ENCODE data around the gene ABCA12. TPM values are rescaled to one million over a fixed set of nuclear protein-coding genes. Genes with fewer than 3 reads are reported as not detected.

ABCA12 gene
- total and polyA plus RNA-seq, 8 donors: 0.03 TPM; not detected in 5

DNA sequence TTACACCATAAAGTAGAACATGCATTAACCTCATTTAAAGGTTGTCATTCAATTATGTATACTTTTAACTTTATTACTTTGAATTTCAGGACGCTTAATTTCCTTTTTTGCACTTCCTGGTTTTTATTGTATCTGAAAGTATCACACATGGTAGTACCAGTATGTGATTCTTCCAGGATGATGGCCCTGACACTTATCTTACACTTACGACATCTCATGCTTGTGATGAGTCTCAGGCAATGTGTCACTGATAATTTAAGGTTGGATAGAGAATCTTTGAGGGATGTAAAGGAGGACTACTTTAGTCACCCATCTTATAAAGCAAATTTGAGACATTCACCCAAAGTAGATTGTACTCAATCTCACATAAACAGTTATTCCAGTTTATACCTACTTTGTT lies 74.9 kb downstream of the ABCA12 start:
- ATAC-seq: no peak
- H3K36me3 ChIP-seq: no peaks in the 10 kb centered on the region
- H3K9me3 ChIP-seq: no peaks in the 10 kb centered on the region
- WGBS, 2 donors: 39 to 52% methylated on average over 2 of the region's 2 CpGs
- FAIRE-seq: no peak
- H3K27me3 ChIP-seq: no peaks in the 10 kb centered on the region
- TF ChIP-seq, protein P1, sequence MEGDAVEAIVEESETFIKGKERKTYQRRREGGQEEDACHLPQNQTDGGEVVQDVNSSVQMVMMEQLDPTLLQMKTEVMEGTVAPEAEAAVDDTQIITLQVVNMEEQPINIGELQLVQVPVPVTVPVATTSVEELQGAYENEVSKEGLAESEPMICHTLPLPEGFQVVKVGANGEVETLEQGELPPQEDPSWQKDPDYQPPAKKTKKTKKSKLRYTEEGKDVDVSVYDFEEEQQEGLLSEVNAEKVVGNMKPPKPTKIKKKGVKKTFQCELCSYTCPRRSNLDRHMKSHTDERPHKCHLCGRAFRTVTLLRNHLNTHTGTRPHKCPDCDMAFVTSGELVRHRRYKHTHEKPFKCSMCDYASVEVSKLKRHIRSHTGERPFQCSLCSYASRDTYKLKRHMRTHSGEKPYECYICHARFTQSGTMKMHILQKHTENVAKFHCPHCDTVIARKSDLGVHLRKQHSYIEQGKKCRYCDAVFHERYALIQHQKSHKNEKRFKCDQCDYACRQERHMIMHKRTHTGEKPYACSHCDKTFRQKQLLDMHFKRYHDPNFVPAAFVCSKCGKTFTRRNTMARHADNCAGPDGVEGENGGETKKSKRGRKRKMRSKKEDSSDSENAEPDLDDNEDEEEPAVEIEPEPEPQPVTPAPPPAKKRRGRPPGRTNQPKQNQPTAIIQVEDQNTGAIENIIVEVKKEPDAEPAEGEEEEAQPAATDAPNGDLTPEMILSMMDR (IDR thresholded peaks at IDR 0.05): no peak
- intact Hi-C loops (cut with DNase I): no loop called here
- H3K4me3 ChIP-seq: no peak overlapping the region
- no peak for DNase-seq
- H3K27ac ChIP-seq: no peak overlapping the region
- H3K4me1 ChIP-seq: no peaks in the 10 kb centered on the region

DNA sequence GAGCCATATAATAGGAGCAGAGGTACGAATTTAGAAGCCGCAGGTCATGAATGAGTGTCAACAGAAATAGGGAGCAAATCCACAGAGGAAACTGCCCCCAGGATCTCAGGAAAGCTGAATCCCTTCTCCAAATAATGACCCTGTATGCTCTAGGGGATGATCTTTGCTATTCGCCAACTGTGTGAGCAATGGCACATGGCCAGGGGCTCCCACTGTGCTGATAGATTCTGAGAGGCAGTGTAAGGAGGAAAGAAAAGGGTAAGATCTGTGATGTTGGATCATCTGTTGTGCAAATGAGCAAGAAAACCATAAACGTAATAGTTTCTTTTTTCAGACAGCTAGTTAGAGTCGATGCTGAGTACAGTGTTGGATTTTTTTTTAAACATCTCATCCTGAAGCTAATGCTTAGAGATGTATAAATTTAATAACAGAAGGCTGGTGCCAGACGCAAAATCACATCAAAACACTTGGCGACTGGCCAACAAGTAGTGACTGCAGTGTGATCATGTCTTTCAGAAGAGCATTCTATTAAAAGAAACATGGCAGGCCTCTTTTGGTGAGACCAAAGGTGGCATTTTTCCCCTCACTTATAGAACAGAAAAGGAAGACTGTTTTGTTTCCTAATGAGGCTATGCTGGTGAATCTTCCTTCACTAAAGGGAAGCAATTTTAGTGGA lies 77.4 kb downstream of the ABCA12 start:
- no peak overlapping the region for H3K4me3 ChIP-seq
- DNase-seq: no peak
- H3K4me1 ChIP-seq: no peaks in the 10 kb centered on the region
- WGBS, 2 donors: 41 to 55% methylated on average over 7 of the region's 7 CpGs
- H3K36me3 ChIP-seq: no peaks in the 10 kb centered on the region
- ATAC-seq: no peak
- no peaks in the 10 kb centered on the region for H3K27me3 ChIP-seq
- TF ChIP-seq, protein P1 (IDR thresholded peaks at IDR 0.05): no peak
- no peak for FAIRE-seq
- no peaks in the 10 kb centered on the region for H3K9me3 ChIP-seq
- H3K27ac ChIP-seq: no peak overlapping the region
- intact Hi-C loops (cut with DNase I): no loop called here

DNA sequence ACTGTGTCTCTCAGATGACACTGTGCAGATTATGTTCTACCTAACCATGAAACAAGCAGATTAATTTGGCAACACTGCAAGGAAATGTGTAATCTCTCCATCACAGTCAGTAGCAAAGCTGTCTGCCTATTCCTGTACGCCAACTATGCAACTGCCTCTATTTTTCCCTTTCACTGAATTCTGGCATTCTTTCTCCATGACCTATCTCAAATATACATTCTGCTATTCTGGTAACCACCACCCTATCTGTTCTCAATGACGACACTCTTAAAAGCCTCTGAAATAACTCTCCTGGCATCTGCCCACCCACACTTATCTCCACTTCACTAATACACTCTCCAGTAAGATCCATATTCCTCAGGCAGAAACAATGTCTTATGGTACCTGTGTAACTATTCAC lies 78.7 kb downstream of the ABCA12 start:
- no peak overlapping the region for H3K4me3 ChIP-seq
- 25 to 33% methylated on average over 2 of the region's 2 CpGs for WGBS, 2 donors
- H3K27ac ChIP-seq: no peak overlapping the region
- DNase-seq: no peak
- H3K36me3 ChIP-seq: no peaks in the 10 kb centered on the region
- FAIRE-seq: no peak
- no peak for ATAC-seq
- intact Hi-C loops (cut with DNase I): no loop called here
- no peaks in the 10 kb centered on the region for H3K9me3 ChIP-seq
- TF ChIP-seq, protein P1 (IDR thresholded peaks at IDR 0.05): no peak
- H3K4me1 ChIP-seq: no peaks in the 10 kb centered on the region
- H3K27me3 ChIP-seq: no peaks in the 10 kb centered on the region

DNA sequence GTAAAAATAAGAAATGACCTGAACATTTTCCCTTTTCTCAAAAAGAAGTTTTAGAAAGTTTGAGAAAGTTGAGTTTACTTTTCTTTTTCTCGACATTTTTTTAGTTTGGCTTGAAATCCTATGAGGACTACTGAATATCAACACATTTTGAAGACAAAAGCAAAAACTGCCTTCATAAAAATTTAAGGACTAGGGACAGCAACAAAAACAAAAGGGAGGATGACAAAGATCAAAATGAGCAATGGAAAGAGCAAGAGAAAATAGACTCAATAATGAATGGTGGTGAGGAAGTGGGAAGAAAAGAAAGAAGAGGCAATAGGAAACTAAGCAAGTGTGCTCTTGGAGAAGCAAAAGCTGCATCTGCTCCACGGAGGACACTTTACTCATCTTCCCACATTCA lies 82.5 kb downstream of the ABCA12 start:
- H3K4me1 ChIP-seq: no peaks in the 10 kb centered on the region
- H3K27me3 ChIP-seq: no peaks in the 10 kb centered on the region
- H3K4me3 ChIP-seq: no peak overlapping the region
- TF ChIP-seq, protein P1 (IDR thresholded peaks at IDR 0.05): no peak
- ATAC-seq (no peak), DNase-seq (no peak), FAIRE-seq (no peak)
- no peak overlapping the region for H3K27ac ChIP-seq
- H3K36me3 ChIP-seq: no peaks in the 10 kb centered on the region
- no peaks in the 10 kb centered on the region for H3K9me3 ChIP-seq
- 53 to 58% methylated on average over 2 of the region's 2 CpGs for WGBS, 2 donors
- intact Hi-C loops (cut with DNase I): no loop called here

DNA sequence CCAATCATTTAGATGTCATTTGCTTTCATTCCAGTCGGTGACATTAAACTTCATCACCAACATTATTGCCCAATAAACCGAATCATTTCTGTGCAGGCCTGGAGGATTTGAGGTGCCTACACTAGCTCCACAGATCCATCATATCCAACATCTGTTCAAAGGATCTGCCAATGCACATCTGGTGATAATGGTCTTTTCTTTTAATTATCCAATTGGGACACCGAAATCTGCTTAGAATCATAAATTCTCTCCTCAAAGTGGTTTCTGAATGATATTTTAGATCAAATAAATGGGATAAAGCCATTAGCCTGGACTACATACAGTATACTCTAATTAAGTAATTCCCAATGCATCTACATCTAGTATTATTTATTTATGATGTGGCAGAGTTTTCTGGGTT lies 85.6 kb downstream of the ABCA12 start:
- Histone ChIP-seq H3K27ac (no peak overlapping the region), H3K9me3 (no peaks in the 10 kb centered on the region)
- FAIRE-seq: no peak

More for the DNA sequence above, 85.6 kb downstream of the ABCA12 start:
- intact Hi-C loops (cut with DNase I): no loop called here
- no peaks in the 10 kb centered on the region for H3K27me3 ChIP-seq
- H3K4me1 ChIP-seq: no peaks in the 10 kb centered on the region
- TF ChIP-seq, protein P1 (IDR thresholded peaks at IDR 0.05): no peak
- DNase-seq (no peak), ATAC-seq (no peak)
- no peak overlapping the region for H3K4me3 ChIP-seq
- WGBS, 2 donors: 67 to 82% methylated on average over 3 of the region's 3 CpGs
- H3K36me3 ChIP-seq: no peaks in the 10 kb centered on the region

All from pancreas (tissue), 10 donors.